ENCODE results near the gene WDR82.

Gene WDR82

DNA sequence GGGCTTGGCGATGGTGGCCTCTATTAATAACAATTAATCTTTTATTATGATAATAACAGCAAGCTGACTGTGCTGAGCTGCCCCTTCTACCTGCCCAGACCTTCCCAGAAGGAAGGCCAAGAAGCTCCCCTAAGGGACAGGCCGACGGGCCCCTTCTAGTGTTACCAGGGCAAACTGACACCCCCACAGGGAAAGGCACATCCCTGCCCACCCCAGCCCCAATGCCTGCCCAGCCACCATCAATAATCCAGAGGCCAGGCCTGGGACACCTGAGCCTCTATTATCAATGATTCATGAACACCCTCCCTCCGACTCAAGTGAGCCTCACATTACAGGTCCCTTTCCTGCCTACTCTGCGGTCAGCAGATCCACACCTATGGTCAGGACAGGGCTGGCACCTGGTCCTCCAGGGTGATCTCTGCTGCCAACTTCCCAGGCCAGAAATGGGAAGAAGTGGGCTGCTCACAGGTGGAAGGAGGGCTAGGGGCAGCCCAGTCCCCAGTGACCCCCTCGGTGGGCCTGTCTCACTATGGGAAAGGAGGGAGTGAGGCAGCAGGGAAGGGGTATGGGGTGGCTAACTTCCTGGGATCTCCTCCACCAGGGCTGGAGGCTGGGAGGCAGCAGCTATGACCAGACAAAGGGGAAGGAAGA, 41.3 kb downstream of the WDR82 start:
- DNase-seq (ENCODE audit: low spot score), result no peak

GRCh38 chr3:52236424-52236886, 42.0 kb downstream of the WDR82 start:
- no peak for DNase-seq (ENCODE audit: low spot score)

- no peak for DNase-seq (ENCODE audit: low spot score)
Observed at GRCh38 chr3:52234516-52235447, 43.7 kb downstream of the WDR82 start.

DNA sequence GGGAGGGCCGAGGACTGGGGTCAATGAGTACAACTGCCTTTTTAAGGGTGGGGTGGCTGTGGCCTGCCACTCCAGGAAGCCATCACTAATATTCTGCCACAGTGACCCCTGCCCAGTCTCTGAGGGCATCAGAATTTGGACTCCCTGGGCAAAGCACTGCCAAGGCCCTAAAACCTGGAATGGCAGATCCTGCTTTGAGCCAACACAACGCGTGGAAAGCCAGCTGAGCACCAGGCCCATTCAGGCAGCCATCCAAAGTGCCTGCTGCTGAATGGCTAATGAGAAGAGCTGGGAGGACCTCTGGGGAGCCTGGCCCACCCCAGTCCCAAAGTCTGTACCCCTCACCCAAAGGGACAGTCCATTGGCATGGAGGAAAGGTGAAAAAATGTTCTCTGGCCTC, 44.5 kb downstream of the WDR82 start:
- peak; percentile 70 for DNase-seq (ENCODE audit: low spot score)

DNA sequence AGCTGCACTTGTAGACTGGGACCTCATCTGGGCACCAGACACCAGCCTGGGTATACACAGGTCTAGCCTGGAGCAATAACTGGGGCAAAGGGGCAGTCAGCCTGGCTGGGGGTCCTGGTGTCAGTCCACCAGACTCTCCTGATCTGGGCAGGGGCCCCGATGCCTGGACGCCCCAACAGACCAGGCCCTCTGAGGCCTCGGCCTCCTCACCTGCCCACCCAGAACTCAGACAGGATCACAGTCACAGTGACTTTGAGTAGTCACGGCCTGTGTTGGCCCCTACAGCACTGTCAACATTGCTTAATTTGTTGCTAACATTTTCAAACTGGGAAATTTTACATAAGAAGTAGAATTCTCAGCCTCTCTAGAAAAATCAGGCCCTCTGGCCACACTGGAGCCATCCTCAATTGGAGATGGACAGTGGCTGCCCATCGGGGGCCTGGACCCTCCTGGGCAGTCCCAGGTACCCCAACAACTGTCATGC, 45.3 kb downstream of the WDR82 start:
- no peak for DNase-seq (ENCODE audit: low spot score)

DNA sequence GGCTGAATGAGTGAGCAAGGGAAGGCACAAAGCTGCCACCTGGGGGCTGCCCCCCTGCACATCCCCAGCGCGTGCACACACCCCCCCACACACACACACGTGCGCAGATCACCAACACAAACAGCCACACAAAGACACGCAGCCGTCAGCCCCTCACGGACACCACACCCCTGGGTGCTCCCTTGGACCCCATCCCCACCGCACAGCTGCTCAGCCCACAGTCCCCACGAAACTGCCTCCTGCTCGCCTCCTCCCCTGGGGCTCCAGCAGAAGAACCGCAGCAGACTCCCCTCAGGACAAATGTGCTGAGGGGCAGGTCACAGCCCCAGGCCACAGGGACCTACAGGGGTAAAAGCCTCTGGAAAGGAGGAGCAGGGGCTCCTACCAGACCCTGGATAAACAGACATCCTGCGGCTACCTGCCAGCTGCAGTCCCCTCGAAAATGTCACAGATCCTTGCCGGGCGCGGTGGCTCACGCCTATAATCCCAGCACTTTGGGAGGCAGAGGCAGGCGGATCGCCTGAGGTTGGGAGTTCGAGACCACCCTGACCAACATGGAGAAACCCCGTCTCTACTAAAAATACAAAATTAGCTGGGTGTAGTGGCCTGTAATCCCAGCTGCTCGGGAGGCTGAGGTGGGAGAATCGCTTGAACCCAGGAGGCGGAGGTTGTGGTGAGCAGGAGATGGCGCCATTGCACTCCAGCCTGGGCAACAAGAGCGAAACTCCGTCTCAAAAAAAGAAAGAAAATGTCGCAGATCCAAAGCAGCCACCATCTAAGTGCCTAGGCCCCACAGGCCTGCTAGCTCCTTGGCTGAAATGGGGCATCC, 46.0 kb downstream of the WDR82 start:
- DNase-seq (ENCODE audit: low spot score), result no peak

GRCh38 chr3:52231502-52232278, 46.8 kb downstream of the WDR82 start:
- peak; percentile 54 for DNase-seq (ENCODE audit: low spot score)

- no peak for DNase-seq (ENCODE audit: low spot score)
Observed at GRCh38 chr3:52230889-52231499, 47.5 kb downstream of the WDR82 start.

- no peak for DNase-seq (ENCODE audit: low spot score)
Observed at GRCh38 chr3:52230461-52230860, 48.0 kb downstream of the WDR82 start.

- no peak for DNase-seq (ENCODE audit: low spot score)
Observed at GRCh38 chr3:52229656-52230055, 48.8 kb downstream of the WDR82 start.

DNA sequence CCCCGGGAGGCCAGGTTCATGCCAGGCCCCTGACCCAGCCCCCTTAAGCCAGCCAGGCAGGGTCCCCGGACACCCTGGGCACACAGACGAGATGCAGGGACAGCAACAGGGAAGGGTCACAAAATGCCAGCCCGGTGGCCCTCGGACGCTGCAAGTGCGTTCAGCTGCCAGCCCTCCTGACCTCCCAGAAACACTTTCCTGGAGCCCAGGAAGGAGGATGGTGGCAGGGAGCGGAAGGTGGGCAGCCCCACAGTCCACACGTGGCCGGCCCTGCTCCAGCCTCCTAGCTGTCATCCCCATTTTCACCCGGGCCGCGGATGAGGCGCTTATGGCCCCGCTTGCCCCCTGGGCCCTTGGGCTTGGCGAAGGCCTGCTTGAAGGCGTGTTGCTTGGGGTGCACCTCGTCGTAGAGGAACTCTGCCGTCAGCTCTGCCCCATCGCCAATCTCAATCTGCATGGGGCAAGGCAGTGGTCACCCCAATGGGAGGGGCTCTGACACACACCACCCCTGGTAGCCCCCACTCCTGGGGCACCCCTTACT, 49.6 kb downstream of the WDR82 start:
- DNase-seq (ENCODE audit: low spot score), result no peak

DNA sequence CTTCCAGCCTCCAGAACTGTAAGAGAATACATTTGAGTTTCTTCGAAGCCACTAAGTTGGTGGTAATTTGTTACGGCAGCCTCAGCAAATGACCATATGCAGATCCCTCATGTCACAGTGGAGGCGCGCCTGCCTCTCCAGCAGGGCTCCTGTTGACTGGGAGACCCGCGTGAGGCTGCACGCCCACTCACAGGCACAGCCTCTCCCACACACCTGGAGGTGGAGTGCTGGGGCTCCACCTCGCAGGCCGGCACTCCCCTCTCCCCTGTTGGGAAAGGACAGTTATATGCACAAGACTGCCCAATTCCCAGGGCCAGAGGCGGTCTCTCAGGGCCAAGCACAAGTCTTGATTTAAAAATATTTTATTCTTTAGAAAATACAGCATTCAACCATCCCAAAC, 50.2 kb downstream of the WDR82 start:
- no peak for DNase-seq (ENCODE audit: low spot score)

DNA sequence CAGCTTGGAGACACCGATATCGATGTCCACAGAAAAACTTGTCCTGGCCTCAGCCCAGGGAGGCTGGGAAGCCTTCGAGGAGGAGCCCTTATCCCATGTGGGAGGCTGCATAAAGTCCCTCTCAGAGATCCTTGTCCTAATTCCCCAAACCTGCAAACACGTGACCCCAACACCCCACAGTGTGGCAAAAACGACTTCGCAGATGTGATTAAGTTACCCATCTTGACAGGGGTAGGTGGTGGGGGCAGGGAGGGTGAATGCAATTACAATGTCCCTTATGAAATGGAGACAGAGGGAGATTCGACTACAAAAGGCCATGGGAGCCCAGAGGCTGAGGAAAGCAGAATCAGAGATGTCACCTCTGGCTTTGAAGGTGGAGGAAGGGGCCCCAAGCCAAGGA, 50.7 kb downstream of the WDR82 start:
- no peak for DNase-seq (ENCODE audit: low spot score)

- DNase-seq (ENCODE audit: low spot score), result no peak
Observed at GRCh38 chr3:52227117-52227516, 51.3 kb downstream of the WDR82 start.

DNA sequence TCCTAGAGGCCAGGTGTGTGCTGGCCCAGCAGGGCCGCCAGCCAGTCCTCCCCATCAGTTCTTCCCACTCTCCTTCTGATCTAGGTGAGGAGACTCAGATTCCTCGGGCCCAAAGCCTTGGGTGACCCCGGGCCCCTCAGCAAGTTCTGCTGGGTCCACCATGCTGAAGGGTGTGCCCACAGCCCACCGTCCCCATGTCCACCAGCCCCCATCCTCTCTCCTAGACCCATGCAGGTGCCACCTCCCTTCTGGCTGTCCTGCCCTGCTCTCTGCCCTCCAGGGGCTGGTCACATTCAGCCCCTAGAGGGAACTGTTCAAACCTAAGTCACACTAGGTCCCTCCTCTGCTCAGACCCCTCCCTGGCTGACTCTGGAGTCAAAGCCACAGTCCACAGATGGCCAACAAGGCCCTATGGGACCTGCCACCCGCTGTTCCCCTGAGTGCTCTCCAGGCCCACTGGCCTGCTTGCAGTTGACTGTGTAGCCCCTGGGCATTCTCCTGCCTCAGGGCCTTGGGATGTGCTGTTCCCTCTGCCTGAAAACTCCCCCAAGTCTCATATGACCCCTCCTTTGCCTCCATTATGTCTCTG, 52.1 kb downstream of the WDR82 start:
- no peak for DNase-seq (ENCODE audit: low spot score)

GRCh38 chr3:52225452-52226228, 52.8 kb downstream of the WDR82 start, which contains the start of gene TLR9:
TLR9 (minus strand) TSS chr3:52225645; CDS start chr3:52225529, 116 bp downstream.
- no peak for DNase-seq (ENCODE audit: low spot score)

DNA sequence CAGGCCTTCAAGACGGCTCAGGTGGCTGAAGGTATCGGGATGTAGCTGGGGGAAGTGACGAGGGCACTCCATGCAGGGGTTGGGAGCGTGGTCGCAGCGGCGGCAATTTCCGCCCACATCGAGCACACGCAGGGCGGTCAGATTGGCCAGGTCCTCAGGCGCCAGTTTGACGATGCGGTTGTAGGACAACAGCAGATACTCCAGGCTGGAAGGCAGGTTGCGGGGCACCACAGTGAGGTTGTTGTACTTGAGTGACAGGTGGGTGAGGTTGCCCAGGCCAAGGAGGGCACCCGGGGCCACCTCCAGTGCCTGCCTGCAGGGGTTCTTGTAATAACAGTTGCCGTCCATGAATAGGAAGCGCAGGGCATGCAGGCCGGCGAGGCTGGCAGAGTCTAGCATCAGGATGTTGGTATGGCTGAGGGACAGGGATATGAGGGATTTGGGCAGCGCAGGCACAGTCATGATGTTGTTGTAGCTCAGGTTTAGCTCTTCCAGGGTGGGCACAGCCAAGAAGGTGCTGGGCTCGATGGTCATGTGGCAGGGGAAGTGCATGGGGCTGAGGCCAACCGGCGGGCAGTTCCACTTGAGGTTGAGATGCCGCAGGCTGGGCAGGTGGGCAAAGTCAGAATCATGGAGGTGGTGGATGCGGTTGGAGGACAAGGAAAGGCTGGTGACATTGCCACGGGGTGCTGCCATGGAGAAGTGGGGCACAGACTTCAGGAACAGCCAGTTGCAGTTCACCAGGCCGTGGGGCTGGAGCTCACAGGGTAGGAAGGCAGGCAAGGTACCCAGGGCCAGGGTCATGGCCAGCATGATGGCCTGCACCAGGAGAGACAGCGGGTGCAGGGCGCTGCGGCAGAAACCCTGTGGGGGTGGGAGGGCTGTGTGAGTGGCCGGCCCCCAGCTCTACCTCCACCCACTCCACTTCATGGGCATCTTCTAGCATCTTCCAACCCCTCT, 54.7 kb downstream of the WDR82 start:
- DNase-seq (ENCODE audit: low spot score), result no peak

Measured in Ammon's horn (tissue), 1 donor.